ENCODE measurements around the gene KRT73.
"Not testable (repeated sequence)": the region's sequence is repeated elsewhere in the genome, so short reads cannot be mapped to it uniquely, and the experiment has no call there.

Gene KRT73

DNA sequence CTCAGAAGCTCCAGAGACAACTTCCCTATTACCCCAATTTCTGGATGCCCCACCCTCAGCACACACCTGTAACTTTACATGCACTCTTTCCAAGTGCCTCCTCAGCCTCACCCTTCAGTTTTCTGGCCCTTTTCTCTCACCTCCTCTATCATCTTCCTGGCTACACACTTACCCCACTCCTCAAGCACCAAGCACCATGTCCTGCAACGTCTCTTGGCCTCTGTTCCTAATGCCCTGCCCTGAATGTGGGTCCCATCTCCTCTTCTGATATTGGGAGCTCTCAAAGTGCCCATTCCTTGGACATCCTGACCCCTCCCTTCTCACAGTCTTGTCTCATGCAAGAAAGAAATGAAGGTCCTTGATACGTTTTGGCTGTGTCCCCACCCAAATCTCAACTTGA lies 18.3 kb downstream of the KRT73 start:
- H3K4me3 Mint-ChIP-seq = no peak overlapping the region
- no peaks in the 10 kb centered on the region for H3K9me3 Mint-ChIP-seq
- H3K27me3 Mint-ChIP-seq = peaks cover 25 to 47% of the 10 kb centered on the region in 2 donors
- DNase-seq = no peak
- no peak for ATAC-seq (replicated peaks)
- no peak overlapping the region for H3K27ac Mint-ChIP-seq
- H3K36me3 Mint-ChIP-seq (ENCODE audit: insufficient read depth) = no peaks in the 10 kb centered on the region
- H3K4me1 Mint-ChIP-seq (ENCODE audit: low read depth in 2 of 2) = peaks cover 0 to 6% of the 10 kb centered on the region in 2 donors

DNA sequence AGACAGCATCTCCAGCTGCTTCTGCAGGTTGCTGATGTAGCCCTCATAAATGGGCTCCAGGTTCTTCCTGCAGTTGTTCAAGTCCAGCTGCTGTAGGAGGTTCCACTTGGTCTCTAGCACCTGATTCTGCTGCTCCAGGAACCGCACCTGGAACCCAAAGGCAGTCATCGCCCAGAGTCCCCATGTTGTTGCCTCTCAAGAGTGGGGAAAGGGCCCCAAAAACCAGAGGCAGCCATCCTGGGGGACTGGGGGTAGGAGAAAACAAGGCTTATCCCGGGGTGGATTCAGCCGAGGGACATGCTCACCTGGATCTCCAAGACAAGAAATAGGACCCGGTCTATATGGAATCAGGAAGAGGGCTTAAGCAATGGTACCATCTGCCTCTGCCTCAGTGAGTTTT lies 19.4 kb downstream of the KRT73 start:
- no peak overlapping the region for H3K4me3 Mint-ChIP-seq
- peaks cover 28 to 47% of the 10 kb centered on the region in 2 donors for H3K27me3 Mint-ChIP-seq

DNA sequence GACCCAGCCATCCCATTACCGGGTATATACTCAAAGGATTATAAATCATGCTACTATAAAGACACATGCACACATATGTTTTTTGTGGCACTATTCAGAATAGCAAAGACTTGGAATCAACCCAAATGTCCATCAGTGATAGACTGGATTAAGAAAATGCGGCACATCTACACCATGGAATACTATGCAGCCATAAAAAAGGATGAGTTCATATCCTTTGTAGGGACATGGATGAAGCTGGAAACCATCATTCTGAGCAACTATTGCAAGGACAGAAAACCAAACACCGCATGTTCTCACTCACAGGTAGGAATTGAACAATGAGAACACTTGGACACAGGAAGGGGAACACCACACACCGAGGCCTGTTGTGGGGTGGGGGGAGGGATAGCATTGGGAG lies 24.1 kb downstream of the KRT73 start:
- not testable (repeated sequence) for H3K4me3 Mint-ChIP-seq, H3K27ac Mint-ChIP-seq
- peaks cover 37 to 51% of the 10 kb centered on the region in 2 donors for H3K27me3 Mint-ChIP-seq

More for the DNA sequence above, 19.4 kb downstream of the KRT73 start:
- ATAC-seq (replicated peaks) (no peak), DNase-seq (no peak)
- H3K9me3 Mint-ChIP-seq = no peaks in the 10 kb centered on the region
- no peak overlapping the region for H3K27ac Mint-ChIP-seq
- no peaks in the 10 kb centered on the region for H3K36me3 Mint-ChIP-seq (ENCODE audit: insufficient read depth)
- H3K4me1 Mint-ChIP-seq (ENCODE audit: low read depth in 2 of 2) = peaks cover 0 to 3% of the 10 kb centered on the region in 2 donors

DNA sequence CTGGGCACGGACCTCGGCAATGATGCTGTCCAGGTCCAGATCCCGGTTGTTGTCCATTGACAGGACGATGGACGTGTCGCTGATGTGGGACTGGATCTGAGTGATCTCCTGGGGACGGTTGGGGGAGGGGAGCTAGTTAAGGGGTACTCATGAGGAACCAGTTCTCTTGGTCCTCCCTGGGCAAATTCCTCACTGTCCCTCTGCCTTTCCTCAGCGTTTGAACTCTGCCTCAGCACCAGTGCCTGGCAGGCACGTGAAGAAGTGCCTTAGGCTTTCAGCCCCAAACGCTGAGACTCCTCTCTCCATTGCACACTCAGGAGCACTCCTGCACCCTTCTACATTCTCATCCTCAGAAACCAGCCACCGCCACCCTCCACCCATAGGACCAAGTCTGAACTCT lies 26.8 kb downstream of the KRT73 start:
- H3K27me3 Mint-ChIP-seq = peaks cover 23 to 36% of the 10 kb centered on the region in 2 donors
- DNase-seq (no peak), ATAC-seq (replicated peaks) (no peak)
- no peak overlapping the region for H3K4me3 Mint-ChIP-seq
- H3K4me1 Mint-ChIP-seq (ENCODE audit: low read depth in 2 of 2) = peaks cover under 1 to 14% of the 10 kb centered on the region in 2 donors
- peak overlapping the region in 1 of 2 donors; percentile 36 for H3K27ac Mint-ChIP-seq
- H3K9me3 Mint-ChIP-seq = no peaks in the 10 kb centered on the region
- H3K36me3 Mint-ChIP-seq (ENCODE audit: insufficient read depth) = no peaks in the 10 kb centered on the region

More for the DNA sequence above, 24.1 kb downstream of the KRT73 start:
- ATAC-seq (replicated peaks); H3K4me1 Mint-ChIP-seq (ENCODE audit: low read depth in 2 of 2); DNase-seq; H3K9me3 Mint-ChIP-seq; H3K36me3 Mint-ChIP-seq (ENCODE audit: insufficient read depth): not testable (repeated sequence)

GRCh38 chr12:52590021-52590420 lies 28.3 kb downstream of the KRT73 start:
- H3K9me3 Mint-ChIP-seq = no peaks in the 10 kb centered on the region
- peaks cover 23 to 36% of the 10 kb centered on the region in 2 donors for H3K27me3 Mint-ChIP-seq
- ATAC-seq (replicated peaks) (no peak), DNase-seq (no peak)
- H3K36me3 Mint-ChIP-seq (ENCODE audit: insufficient read depth) = no peaks in the 10 kb centered on the region
- H3K4me3 Mint-ChIP-seq = no peak overlapping the region
- H3K27ac Mint-ChIP-seq = no peak overlapping the region
- peaks cover 5 to 27% of the 10 kb centered on the region in 2 donors for H3K4me1 Mint-ChIP-seq (ENCODE audit: low read depth in 2 of 2)

GRCh38 chr12:52587563-52587962 lies 30.8 kb downstream of the KRT73 start:
- DNase-seq (no peak), ATAC-seq (replicated peaks) (no peak)
- Mint-ChIP-seq H3K27ac (peak overlapping the region in 1 of 2 donors; percentile 70), H3K4me3 (no peak overlapping the region), H3K9me3 (no peaks in the 10 kb centered on the region), H3K27me3 (peaks cover 6 to 26% of the 10 kb centered on the region in 2 donors), H3K36me3 (ENCODE audit: insufficient read depth) (no peaks in the 10 kb centered on the region), H3K4me1 (ENCODE audit: low read depth in 2 of 2) (peaks cover 11 to 45% of the 10 kb centered on the region in 2 donors)

DNA sequence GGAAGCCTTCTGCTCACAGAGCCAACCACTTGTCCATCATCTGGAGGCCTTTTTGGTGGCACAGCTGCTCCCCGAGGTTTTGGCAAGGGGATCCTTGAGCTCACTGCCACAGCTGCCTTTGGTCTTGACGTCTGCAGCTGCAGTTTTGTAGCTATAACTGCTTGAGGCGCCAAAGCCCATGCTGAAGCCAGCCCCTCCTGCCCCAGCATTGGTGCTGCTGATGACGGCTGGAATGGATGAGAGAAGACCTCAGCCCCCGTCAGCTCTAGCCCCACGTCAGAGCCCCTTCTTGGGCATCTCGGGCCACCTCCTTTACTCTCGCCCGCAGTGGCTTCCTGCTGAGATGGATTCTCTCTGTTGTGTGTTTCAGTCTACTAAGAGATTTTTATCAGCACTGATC lies 32.4 kb downstream of the KRT73 start:
- Mint-ChIP-seq H3K36me3 (ENCODE audit: insufficient read depth) (no peaks in the 10 kb centered on the region), H3K27me3 (peaks cover 0 to 26% of the 10 kb centered on the region in 2 donors), H3K4me3 (peak overlapping the region in 1 of 2 donors; percentile 44), H3K9me3 (no peaks in the 10 kb centered on the region), H3K4me1 (ENCODE audit: low read depth in 2 of 2) (peaks cover 11 to 38% of the 10 kb centered on the region in 2 donors), H3K27ac (peak overlapping the region; percentile 3 to 70)
- peak; percentile 76 for ATAC-seq (replicated peaks)
- DNase-seq = peak in 2 of 3 experiments; percentile 10 to 72

GRCh38 chr12:52585066-52585465 lies 33.3 kb downstream of the KRT73 start:
- DNase-seq = no peak
- Mint-ChIP-seq H3K27me3 (peaks cover 8 to 26% of the 10 kb centered on the region in 2 donors), H3K9me3 (no peaks in the 10 kb centered on the region), H3K4me1 (ENCODE audit: low read depth in 2 of 2) (peaks cover 15 to 46% of the 10 kb centered on the region in 2 donors), H3K4me3 (peak overlapping the region in 1 of 2 donors; percentile 2), H3K36me3 (ENCODE audit: insufficient read depth) (no peaks in the 10 kb centered on the region), H3K27ac (peak overlapping the region in 1 of 2 donors; percentile 70)
- ATAC-seq (replicated peaks) = no peak

DNA sequence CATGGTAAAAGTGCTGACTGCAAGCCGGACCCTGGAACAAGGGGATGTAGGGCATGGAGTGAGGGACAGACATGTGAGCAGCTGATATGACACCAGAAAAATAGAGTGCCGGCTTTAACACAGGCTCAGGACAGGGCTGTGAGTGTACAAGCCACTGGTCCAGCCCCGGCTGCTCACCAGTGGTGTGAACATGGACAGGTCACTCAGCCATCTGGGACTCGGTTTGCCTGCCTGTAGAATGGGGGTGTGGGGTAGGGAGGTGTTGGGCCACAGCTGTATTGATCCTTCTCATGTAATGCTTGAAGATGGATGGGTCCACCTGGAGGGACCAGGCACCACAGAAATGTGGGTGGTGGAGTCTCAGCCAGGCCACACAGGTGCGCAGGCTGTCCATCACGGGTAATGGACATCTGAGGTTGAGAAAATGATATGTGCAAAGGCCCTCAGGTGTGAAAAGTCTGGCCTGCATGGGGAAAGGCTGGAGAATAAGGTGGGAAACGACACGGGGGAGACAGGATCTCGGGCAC lies 34.1 kb downstream of the KRT73 start:
- H3K9me3 Mint-ChIP-seq = no peaks in the 10 kb centered on the region
- H3K27me3 Mint-ChIP-seq = peaks cover 8 to 30% of the 10 kb centered on the region in 2 donors
- no peaks in the 10 kb centered on the region for H3K36me3 Mint-ChIP-seq (ENCODE audit: insufficient read depth)
- peak overlapping the region in 1 of 2 donors; percentile 70 for H3K27ac Mint-ChIP-seq
- ATAC-seq (replicated peaks) (no peak), DNase-seq (no peak)
- H3K4me3 Mint-ChIP-seq = no peak overlapping the region
- H3K4me1 Mint-ChIP-seq (ENCODE audit: low read depth in 2 of 2) = peaks cover 15 to 48% of the 10 kb centered on the region in 2 donors

DNA sequence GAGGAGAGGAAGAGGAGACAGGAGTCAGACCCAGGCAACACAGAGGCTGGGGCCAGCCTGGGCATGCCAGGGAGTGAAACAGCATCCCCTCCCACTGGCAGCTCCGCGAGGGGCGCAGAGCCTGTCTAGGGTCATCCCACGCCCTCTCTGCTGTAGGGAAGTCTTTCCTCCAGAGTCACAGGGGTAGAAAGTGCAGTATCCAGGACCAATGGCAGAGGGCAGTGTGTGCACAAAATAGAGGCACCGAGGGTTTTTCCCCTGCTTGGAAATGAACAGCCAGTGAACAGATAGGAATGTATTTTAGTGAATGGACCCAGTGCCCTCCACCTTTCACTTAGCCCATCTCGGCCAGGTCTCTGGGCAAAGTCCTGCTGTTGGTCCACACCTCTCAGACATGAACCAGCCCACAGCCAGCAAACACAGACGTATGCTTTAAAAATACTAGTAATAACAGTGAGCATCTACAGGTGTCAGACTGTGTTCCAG lies 35.3 kb downstream of the KRT73 start:
- H3K27ac Mint-ChIP-seq = peak overlapping the region; percentile 36 to 76
- peaks cover 15 to 48% of the 10 kb centered on the region in 2 donors for H3K4me1 Mint-ChIP-seq (ENCODE audit: low read depth in 2 of 2)
- no peaks in the 10 kb centered on the region for H3K36me3 Mint-ChIP-seq (ENCODE audit: insufficient read depth)
- H3K27me3 Mint-ChIP-seq = peaks cover 8 to 30% of the 10 kb centered on the region in 2 donors
- DNase-seq (peak; percentile 50 to 72 (median 51)), ATAC-seq (replicated peaks) (peak; percentile 77)
- no peak overlapping the region for H3K4me3 Mint-ChIP-seq
- no peaks in the 10 kb centered on the region for H3K9me3 Mint-ChIP-seq

DNA sequence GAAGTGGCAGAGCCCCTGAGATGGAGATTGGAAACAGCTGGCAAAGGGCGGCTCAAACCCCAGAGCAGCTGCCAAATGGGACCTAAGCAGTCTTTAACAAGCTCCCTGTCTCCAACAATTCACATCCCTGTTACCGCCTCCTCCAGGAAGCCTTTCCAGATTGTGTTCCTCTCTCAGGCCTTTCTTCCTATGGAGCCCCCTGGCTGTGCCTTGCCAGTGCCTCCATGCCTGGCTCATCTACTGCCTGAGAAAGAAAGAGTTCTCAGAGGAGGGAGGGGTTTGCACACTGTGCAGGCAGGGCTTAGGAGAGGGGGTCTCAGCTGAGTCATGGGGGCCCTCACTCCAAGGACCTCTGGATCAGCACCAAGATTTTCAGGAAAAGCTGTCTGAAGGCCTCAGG lies 35.9 kb downstream of the KRT73 start:
- Mint-ChIP-seq H3K4me3 (no peak overlapping the region), H3K27ac (peak overlapping the region; percentile 36 to 76), H3K36me3 (ENCODE audit: insufficient read depth) (no peaks in the 10 kb centered on the region), H3K4me1 (ENCODE audit: low read depth in 2 of 2) (peaks cover 15 to 48% of the 10 kb centered on the region in 2 donors), H3K9me3 (no peaks in the 10 kb centered on the region), H3K27me3 (peaks cover 8 to 30% of the 10 kb centered on the region in 2 donors)
- DNase-seq = no peak
- ATAC-seq (replicated peaks) = no peak

- ATAC-seq (replicated peaks) = no peak
- Mint-ChIP-seq H3K36me3 (ENCODE audit: insufficient read depth) (peaks cover 3% of the 10 kb centered on the region), H3K4me1 (ENCODE audit: low read depth in 2 of 2) (peaks cover 16 to 41% of the 10 kb centered on the region in 2 donors), H3K4me3 (no peak overlapping the region), H3K27ac (no peak overlapping the region), H3K9me3 (no peaks in the 10 kb centered on the region), H3K27me3 (peaks cover 8 to 35% of the 10 kb centered on the region in 2 donors)
- DNase-seq = no peak
These were observed 36.9 kb downstream of the KRT73 start for GRCh38 chr12:52581481-52581880.

DNA sequence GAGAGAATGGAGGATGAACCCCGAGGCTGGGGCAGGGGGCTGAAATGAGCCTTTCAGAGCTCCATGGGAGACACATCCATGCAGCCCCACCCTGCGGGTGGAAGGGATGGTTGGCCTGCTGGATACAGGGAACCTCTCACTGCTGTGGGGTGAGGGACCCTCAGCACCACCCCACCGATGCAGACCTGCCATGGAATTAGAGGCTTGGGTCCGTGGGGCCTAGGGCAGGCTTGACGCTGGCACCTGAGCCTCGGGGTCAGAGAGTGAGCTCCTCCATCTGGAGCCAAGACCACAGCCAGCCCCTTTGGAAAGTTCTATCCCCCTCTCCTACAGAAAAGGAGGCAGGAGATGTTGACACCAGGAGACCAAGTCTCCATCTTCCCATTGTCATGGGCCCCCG lies 37.3 kb downstream of the KRT73 start:
- H3K9me3 Mint-ChIP-seq = no peaks in the 10 kb centered on the region
- no peak overlapping the region for H3K4me3 Mint-ChIP-seq
- no peak for DNase-seq
- H3K36me3 Mint-ChIP-seq (ENCODE audit: insufficient read depth) = peaks cover 4% of the 10 kb centered on the region
- H3K27ac Mint-ChIP-seq = peak overlapping the region in 1 of 2 donors; percentile 9
- ATAC-seq (replicated peaks) = no peak
- H3K4me1 Mint-ChIP-seq (ENCODE audit: low read depth in 2 of 2) = peaks cover 15 to 38% of the 10 kb centered on the region in 2 donors
- H3K27me3 Mint-ChIP-seq = peaks cover 8 to 39% of the 10 kb centered on the region in 2 donors

DNA sequence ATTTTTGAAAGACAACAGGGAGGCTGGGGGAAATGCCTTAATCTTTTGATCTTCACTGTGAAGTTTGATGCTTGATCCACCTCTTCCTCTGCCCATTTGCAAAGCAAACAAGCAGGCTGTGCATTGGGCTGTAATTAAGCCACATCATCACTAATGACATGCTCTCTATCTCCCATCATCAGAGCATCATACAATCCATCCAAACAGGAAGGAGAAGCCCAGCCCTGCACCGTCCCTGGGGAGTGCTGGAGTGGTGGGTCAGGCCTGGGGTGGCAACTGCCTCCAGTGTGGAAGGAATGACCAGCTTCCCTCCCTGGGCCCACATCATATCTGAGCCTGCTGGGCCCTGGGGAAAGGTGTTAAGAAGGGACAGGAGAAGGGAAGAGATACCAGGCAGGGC lies 37.9 kb downstream of the KRT73 start:
- Mint-ChIP-seq H3K4me3 (no peak overlapping the region), H3K36me3 (ENCODE audit: insufficient read depth) (peaks cover 4% of the 10 kb centered on the region), H3K27ac (peak overlapping the region; percentile 9 to 76), H3K4me1 (ENCODE audit: low read depth in 2 of 2) (peaks cover 18 to 37% of the 10 kb centered on the region in 2 donors), H3K27me3 (peaks cover 8 to 40% of the 10 kb centered on the region in 2 donors), H3K9me3 (no peaks in the 10 kb centered on the region)
- DNase-seq = no peak
- ATAC-seq (replicated peaks) = no peak
